GM21737 (cell line): ENCODE measurements around the gene IP6K2.
"Not testable (repeated sequence)": the region's sequence is repeated elsewhere in the genome, so short reads cannot be mapped to it uniquely, and the experiment has no call there.

Experiments
- ATAC-seq: cut with Tn5 transposase; IDR thresholded peaks from one replicate; pipeline ENCODE4 v1.9.1; 2021; ENCODE audit warnings: mild to moderate bottlenecking, moderate library complexity; ENCODE audit not compliant: unreplicated experiment

IP6K2 gene

DNA sequence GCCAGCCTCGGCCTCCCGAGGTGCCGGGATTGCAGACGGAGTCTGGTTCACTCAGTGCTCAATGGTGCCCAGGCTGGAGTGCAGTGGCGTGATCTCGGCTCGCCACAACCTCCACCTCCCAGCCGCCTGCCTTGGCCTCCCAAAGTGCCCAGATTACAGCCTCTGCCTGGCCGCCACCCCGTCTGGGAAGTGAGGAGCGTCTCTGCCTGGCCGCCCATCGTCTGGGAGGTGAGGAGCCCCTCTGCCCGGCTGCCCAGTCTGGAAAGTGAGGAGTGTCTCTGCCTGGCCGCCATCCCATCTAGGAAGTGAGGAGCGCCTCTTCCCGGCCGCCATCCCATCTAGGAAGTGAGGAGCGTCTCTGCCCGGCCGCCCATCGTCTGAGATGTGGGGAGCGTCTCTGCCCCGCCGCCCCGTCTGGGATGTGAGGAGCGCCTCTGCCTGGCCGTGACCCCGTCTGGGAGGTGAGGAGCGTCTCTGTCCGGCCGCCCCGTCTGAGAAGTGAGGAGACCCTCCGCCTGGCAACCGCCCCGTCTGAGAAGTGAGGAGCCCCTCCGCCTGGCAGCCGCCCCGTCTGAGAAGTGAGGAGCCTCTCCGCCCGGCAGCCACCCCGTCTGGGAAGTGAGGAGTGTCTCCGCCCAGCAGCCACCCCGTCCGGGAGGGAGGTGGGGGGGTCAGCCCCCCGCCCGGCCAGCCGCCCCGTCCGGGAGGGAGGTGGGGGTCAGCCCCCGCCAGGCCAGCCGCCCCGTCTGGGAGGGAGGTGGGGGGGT is 16.9 kb upstream of the IP6K2 start:
- not testable (repeated sequence) for ATAC-seq

GRCh38 chr3:48727511-48727910 is 10.5 kb upstream of the IP6K2 start:
- ATAC-seq, result no peak

GRCh38 chr3:48725185-48725855 is 8.3 kb upstream of the IP6K2 start:
- not testable (repeated sequence) for ATAC-seq

GRCh38 chr3:48723725-48724124 is 6.7 kb upstream of the IP6K2 start:
- ATAC-seq, result no peak

DNA sequence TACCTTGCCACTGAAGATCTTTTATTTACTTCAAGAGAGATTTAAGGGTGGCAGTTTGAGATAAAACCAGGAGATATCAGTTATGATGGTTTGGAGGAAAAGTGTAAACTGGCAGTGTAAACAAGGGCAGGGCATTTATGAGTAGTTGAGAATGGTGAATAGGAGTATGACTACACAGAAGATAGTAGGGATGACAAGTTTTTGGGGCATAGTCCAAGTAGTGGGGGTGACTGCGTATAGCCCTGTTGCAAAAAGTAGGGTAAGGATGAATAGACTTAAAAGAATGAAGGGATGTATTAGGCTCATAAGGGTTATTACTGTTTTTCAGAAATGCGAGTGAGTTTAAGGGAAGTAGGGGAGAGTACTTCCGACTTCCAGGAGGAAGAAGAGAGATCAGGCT is 6.3 kb upstream of the IP6K2 start:
- ATAC-seq, result not testable (repeated sequence)

- ATAC-seq, result no peak
These were observed 476 bp downstream of the IP6K2 start for GRCh38 chr3:48716508-48716981.

DNA sequence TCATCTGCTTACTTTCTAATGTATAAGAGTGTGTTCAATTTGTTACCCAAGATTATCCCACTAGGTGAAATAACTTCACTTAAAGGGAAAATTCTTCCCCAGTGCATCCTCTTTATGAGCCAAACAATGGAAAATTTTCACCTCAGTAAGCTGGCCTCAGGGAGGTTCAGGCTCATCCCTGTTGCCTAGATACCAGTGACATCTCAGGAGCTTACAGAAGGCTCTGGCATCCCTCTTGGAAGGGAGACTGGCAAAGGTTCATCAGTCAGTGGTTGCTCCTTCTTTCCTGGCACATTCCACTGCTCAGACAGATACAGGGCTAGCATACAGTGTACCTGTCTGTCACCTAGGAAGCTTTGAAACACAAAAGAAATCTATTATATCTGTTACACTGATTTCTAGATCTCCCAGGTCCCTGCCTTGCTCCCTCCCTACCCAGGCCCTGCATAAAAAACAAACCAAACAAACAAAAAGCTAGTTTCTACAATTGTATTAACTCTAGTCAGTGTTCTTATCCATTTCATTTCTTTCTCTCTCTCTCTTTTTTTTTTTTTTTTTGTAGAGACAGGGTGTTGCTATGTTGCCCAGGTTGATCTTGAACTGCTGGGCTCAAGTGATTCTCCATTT is 1.7 kb downstream of the IP6K2 start:
- no peak for ATAC-seq

- ATAC-seq, result no peak
These were observed 5.3 kb downstream of the IP6K2 start for GRCh38 chr3:48711727-48712126.

GRCh38 chr3:48709051-48709461 is 8.0 kb downstream of the IP6K2 start:
- ATAC-seq, result no peak

DNA sequence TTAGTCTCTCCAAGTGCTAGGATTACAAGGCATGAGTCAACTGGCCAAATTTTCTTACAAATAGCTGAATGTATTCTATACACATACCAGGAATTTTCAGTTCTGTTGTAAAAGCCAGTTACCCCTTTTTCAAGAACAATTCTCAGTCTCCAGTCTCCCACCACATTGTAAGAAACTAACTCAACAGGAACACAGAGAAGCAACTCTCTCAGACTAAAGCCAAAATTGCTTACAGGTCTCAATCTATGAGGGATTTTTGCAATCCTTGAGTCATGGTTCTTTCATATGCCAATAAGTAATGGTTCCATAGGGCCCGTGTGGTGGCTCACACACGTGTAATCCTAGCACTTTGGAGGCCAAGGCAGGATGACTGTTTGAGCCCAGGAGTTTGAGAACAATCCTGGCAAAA is 8.5 kb downstream of the IP6K2 start:
- no peak for ATAC-seq

- no peak for ATAC-seq
These were observed 9.9 kb downstream of the IP6K2 start for GRCh38 chr3:48707157-48707556.

GRCh38 chr3:48702320-48702920 is 14.6 kb downstream of the IP6K2 start:
- ATAC-seq, result no peak

- no peak for ATAC-seq
These were observed 16.2 kb downstream of the IP6K2 start for GRCh38 chr3:48700731-48701405.

- ATAC-seq, result no peak
These were observed 18.1 kb downstream of the IP6K2 start for GRCh38 chr3:48698891-48699290.

GRCh38 chr3:48697952-48698351 is 19.1 kb downstream of the IP6K2 start:
- ATAC-seq, result no peak

DNA sequence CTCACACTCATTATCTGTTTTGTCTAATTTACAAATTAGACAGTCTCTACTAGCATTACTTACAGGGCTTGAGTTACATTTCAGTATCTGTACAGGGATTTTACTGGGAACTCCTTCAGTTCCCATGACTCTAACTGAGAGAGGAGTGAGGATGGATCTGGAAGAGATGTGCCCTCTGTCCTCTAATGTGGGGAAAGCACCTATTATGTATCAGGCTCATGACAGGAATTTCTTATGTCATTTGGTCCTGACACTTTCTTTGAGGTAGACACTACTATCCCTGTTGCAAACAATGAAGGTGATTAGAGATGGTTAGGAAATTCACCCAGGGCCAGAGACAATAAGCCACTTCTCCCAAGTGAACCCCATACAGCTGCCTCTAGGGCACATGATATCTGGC is 20.4 kb downstream of the IP6K2 start:
- no peak for ATAC-seq

GRCh38 chr3:48696156-48696555 is 20.9 kb downstream of the IP6K2 start:
- no peak for ATAC-seq

DNA sequence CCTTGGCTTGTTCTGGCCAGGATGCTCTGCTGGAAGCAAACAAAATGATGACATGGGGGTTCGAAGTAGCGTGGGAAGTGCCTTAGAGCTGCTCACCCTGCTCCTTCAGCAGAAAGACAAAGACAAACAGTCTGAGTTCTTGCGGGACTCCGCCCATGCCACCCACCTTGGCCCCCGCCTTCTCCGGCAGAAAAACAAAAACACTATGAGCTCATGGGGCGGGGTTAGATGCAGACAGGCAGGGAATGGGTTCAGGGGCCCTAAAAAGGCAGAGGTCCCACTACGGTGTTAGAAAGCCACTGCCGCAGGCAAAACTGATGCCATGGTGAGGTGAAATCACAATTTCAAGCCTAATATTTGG is 21.6 kb downstream of the IP6K2 start:
- no peak for ATAC-seq

DNA sequence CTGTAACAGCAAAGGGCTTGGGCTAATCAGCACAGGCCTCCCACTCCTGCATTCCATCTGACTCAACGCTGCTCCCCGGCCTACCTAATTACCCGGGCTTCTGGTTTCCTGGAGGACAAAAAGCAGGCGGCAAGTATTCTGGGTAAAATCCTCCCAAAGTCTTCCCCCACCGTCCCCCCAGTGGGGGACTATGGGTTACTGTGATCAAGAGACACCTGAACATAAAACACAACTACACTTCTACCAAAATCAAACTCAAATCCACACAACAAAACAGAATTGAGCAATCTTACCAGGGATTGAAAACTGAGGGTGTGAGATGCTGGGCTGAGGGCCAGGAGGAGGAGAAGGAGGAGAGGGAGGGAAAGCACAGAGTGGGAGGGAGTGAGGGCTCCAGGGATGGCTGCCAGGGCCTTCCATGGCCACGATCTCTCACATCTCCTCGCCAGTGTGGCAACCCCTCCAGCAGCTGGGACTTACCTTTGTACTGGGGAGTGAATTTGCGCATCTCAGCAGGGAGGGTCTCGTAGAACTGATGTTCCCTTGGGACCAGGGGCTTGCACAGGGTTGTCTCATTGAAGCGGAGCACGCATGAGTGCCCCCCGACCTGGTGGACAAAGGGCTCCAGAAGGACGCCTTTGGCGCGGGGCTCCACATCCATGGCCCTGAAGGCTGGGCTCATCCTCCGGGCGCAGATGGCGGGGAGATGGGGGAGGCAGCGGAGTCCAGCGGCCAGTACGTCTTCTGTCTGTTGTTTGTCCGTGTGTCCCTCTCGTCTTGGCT is 22.2 kb downstream of the IP6K2 start:
- ATAC-seq, result no peak

GRCh38 chr3:48693826-48694225 is 23.2 kb downstream of the IP6K2 start:
- ATAC-seq, result no peak
